HG03442 (cell line): ENCODE results near the gene SUCLG2.

ENCODE experiments used
- ATAC-seq: cut with Tn5 transposase; IDR thresholded peaks from one replicate; pipeline ENCODE4 v1.9.1; 2021; ENCODE audit warnings: mild to moderate bottlenecking, moderate library complexity; ENCODE audit not compliant: unreplicated experiment

SUCLG2 gene

DNA sequence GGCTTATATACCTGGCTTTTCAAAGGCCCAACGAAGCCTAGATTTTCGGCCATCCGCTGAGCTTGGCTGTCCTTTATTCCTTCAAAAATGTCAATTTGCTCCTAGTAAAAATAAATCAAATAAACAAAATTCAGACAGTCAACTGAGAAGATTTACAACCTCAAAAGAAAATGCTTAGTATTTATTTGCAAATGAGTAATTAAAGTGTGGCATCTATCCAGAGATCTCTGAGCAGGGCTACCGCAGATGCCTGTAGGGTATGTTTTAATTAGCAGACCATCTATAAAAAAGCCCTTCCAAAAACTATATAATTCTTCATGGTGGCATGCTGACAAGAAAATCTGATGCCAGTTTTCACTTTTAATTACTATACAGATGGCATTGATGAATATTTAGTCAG lies 136.2 kb downstream of the SUCLG2 start:
- no peak for ATAC-seq

DNA sequence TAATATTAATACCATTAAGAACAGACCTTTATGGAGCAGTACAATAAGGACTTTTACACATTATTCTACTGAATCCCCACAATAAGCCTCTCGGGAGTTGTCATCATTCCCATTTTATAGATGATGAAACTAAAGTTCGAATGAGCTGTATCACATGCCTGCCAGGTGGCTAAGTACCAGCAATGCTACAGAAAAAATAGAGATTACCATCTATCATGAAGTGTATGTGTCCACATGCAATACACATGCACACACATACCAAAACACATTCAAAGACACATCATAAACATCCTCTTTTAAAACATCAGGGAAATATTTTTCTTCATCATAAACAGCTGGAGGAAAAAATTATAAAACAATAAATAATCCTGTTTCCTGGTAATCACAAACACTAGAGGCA lies 136.6 kb downstream of the SUCLG2 start:
- no peak for ATAC-seq

DNA sequence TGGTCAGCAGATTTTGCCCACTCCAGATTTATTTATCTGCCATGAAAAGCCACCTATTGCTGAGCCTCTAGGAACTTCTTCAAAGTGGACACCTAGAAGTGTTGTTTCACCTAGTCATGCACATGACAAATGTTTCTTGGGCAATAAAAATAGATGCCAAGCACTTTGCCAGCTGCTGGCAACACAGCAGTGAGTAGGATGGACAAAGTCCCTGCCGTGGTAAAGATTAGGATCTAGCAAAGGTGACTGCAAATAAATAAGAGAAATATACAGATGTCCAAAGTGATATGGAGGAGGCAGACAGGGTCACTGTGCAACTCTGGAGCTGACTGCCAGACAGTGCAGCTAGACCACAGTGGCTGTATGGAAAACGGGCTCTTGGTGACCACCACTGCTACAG lies 137.9 kb downstream of the SUCLG2 start:
- no peak for ATAC-seq

DNA sequence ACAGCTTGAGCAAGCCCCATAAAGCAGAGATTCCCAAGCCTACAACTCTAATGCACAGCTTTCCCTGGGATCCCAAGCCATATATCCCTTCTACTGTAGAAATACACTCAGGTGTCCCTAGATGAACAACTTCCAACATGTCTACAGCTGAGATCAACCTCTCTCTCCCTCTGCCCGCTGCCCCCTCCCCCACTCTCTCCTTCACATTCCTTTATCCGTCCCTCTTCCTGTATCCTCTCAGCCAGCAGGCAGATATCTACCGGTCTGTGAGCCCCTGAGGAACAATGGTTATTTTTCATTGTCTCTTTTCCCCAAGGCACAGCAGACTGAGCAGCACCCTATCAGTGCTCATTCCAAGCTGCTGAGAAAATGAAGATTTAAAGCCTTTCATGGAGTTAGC lies 138.6 kb downstream of the SUCLG2 start:
- no peak for ATAC-seq

DNA sequence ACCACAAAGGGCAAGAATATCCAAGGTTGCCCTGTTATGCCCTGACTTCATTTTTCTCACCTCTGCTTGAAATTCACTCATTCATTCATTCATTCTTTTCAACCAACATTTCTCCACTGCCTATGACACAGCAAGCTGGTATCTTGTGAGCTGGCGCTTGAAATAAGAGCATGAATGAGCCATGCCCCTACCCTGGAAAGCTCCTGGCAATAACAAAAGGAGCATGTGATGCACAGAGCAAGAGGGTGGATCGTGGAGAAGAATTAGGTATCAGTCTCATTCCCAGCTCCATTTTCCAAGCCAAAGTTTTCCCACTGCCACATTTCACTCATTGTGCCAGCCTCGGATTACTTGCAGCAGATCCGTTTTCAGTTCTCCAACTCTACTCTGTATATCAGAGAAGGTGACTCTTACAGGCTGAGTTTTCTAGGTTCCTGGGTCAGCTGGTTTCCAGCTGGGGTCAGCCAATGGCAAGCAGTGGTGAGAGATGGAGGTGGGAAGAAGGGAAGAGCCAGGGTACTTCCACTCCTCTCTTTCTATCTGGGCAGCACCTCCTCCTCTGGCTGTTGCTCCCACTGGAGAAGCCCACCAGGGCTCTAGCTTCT lies 144.8 kb downstream of the SUCLG2 start:
- no peak for ATAC-seq

DNA sequence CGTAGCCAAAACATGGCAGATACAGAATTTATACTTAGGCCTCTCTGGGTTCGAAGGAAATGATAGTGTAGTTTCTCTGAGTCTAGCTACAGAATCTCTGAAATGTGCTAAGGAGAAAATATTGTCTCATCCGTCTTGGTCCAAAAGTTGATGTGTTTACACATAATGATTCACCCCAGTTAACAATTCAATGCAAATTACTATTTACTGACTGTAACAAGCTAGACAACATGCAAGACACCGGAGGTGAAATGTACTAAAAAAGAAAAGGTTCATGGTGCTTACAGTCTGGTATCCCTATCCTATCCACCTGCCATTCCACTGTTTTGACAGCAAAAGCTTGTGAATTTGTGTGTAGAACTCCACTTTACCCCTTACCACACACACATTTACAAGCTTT lies 146.8 kb downstream of the SUCLG2 start:
- no peak for ATAC-seq

DNA sequence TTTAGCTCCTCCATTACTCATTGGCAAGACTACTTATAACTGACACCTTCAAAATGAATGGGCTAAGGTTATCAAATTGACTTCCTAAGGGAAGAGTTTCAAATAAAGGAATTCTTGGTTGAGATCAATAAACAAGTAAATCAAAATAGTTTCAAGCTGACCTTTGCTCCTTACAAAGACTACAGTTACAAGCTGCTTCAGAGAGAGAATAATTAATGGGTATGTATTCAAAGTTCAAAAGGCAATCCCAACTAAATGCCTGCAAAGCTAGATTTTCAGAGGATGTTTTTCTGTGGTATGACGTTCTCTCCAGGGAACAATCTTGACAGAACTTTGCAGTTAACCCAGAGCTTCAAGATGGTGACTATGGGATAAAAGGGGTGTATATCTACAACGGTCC lies 153.7 kb downstream of the SUCLG2 start:
- no peak for ATAC-seq

DNA sequence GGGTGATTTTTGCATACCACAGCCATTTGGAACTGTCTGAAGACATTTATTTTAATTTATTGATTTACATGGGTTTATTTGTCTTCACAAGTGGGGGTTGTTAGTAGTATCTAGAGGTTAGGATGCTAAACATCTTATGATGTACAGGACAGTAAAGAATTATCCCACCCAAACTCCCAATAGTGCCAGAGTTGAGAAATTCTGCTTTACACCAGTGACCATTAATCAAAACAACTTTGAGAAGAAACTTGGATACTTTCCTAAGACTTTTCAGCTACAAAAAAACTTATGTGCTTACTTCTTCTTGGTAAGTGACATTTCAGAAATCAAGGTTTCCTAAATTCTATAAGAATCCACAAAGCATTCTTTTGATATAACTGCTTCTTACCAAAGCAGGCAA lies 156.7 kb downstream of the SUCLG2 start:
- ATAC-seq, result no peak

DNA sequence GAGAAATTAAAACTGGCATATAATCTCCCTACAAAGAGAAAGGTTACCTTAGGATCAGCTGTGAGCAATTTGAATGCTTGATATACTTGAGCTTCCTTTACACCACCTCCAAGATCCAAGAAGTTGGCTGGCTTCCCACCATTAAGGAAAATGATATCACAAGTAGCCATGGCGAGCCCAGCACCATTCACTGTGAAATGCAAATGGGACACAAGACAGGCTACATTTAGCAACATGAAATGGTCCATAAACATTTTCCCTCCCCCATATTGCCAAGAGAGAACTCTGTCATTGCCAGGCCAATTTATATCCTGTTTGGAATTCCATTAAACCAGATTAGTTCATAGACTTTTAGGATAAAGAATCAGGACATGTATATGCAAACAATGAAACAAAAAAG lies 158.7 kb downstream of the SUCLG2 start:
- no peak for ATAC-seq

DNA sequence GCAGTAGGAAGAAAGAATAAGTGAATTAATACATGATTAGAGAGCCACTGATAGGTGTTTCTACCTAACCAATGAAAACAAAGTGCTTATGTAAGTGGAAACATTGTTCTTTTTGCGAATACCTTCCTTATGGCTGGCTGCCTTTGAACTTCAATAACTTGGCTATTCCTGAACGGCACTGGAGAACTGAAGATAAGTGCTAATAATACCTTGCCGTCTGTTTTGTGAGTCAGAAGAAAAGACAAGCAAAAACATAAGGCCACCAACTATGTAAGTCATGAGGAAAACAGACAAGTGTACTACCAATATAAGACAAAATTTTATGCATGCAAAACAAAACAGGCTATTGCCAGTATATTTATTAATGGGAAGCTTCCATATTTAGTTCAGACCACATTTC lies 160.6 kb downstream of the SUCLG2 start:
- ATAC-seq, result no peak

DNA sequence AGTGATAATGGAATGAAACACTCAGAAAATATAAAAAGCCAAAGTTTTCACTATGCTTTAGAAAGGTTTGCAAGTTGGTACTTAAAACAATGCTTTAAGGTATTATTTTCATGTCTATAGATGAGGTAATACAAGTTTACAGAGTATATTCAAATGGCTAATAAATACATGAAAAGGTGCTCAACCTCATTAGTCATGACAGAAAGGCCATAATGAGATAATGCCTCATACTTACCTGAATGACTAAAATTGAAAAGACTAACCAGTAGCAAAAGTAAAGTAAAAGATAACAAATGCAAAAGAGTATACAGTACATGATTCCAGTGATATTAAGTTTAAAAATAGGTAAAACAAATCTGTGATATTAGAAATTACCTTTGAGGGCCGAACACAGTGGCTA lies 163.8 kb downstream of the SUCLG2 start:
- ATAC-seq, result no peak

DNA sequence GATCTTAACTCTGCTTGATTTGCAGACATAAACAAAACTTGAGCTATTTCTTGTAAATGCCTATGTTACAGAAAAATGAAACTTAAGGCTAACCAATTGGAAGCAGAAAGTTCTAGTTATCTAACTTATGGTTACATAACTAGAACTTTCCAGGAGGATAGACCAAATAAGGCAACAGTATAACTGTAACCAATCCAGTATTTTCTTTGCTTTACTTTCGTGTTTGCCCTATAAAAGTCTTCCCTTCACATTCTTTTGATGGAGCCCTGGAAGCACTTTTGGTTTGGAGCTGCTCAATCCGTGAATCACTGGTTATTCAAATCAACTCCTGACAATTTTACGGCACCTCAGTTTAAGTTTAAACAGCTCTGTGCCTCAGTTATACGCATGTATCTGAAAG lies 164.6 kb downstream of the SUCLG2 start:
- ATAC-seq, result no peak

DNA sequence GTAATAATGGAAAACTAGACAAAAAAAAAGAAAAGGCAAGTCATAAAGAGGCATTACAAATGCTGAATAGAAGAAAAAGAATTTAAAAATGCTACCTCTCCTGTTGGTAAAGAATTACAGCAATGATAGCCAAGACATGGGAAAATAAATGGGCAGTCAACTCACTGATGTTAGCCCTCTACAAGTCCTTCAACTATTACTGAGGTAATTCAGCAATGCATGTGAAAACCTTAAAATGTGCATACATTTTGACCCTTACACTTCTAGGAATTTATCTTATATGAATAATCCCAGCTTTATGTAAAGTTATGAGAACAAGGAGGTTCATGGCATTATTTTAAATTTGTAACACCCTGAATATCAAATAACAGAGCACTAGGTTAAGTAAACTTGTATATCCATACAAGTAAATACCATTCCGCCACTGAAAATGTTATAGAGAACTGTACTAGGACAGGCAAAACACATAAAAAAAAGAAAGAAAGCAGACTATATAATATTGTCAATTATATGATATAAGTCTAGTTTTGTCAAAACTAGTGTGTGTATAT lies 166.8 kb downstream of the SUCLG2 start:
- ATAC-seq, result no peak

DNA sequence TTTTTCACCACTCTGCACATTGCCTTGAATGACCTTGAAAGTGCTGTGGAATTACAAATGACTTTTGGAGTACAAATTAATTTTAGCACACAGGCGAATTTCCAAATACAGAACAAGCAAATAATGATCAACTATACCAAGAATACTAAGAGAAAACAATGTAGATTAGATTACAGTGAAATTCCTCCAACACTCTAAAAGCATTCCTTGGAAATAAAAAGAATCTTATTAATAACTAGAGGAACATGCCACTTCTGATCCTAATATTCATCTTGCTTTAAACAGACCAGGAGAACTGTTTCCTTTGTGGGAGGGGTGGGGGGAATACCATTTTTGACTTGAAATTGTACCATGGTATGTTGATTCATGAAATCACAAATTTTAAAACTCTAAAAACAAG lies 167.5 kb downstream of the SUCLG2 start:
- no peak for ATAC-seq

DNA sequence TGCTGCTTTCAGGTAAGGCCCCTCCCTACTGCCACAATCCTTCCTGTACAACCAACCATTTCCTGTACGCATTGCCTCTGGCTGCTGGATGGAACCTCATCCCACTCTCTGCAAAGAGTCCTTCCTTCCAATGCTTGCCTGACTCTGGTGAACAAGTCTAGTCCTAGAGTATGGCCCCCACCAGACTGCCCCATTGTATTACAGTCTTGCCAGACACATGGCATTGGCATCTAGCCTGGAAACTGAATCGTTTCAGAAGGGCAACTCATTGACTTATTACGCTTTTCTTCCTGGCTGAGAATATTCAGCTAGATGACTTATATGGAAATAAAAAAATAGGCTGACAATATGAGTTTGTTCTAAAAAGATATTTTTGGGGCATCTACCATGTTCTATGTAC lies 170.3 kb downstream of the SUCLG2 start:
- no peak for ATAC-seq

DNA sequence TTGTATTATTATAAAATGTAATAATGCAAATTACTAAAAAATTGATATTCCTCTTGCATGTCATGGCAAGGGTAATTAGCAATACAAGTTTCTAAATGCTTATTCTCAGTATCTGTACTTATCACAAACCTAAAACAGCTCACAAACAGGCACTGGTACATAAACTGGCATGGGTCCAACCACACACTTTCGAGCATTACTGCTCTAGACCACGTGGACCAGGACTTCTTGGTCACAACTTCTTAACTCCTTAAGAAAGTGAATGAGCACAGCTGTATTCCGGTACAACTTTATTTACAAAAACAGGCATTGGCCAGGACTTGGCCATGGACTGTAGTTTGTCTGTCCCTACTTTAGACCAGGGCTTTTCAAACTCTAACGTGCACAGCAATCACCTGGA lies 173.3 kb downstream of the SUCLG2 start:
- no peak for ATAC-seq

DNA sequence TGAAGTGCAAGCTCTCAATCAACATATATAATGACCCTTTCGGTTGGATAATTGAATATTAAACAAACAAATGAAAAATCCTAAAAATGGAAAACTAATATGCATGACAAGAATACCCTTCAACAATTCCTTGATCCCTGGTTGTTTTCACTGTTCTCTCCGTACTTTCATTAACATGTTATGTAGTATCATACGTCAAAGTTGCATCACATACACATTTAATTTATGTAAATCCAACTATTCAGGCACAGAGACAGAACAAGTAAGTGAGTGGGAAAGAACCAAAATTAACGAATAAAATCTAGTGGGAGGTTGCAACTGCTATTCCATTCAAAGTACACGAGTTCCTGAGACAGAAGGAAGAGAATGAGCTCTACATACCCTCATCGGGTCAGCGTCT lies 176.0 kb downstream of the SUCLG2 start:
- ATAC-seq, result no peak

DNA sequence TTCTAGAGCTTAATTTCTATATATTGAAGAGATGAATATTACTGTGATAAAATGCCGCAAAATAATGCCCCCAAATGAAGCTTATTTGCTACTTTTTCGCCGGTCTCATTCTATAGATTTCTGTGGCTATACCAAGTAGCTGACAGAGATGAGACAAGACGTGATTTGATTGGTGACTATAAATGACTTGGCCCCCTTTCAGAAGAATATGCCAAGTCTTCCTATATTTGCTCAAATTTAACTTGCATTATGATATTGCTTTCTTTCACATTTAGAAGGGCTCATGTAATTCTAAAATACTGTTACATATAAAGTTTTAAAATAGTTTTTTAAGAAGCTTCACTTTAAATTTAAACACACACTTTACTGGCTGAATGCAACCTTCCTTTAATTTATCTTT lies 180.1 kb downstream of the SUCLG2 start:
- ATAC-seq, result no peak

DNA sequence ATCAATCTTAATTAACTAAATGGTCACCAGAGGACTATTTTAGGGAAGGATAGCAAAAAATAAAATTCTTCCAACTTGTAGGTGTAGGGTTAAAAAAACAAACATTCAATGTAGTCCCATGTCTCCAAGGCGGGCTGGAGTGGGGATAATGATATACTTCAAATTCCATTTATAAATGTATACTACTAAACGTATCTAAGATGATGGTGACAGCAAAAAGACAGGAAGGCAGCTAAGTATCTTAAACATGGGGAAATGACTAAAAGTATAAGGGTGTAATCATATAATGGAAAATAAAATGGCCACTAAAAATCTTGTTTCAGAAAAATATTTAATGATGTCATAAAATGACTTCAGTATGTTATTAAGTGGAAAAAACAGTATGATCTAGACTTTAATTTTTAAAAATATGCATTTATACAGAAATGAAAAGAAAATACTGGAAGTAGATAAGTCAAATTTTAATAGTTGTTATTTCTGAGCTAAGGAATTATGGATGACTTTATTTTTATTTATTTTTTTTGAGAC lies 181.7 kb downstream of the SUCLG2 start:
- ATAC-seq, result no peak

DNA sequence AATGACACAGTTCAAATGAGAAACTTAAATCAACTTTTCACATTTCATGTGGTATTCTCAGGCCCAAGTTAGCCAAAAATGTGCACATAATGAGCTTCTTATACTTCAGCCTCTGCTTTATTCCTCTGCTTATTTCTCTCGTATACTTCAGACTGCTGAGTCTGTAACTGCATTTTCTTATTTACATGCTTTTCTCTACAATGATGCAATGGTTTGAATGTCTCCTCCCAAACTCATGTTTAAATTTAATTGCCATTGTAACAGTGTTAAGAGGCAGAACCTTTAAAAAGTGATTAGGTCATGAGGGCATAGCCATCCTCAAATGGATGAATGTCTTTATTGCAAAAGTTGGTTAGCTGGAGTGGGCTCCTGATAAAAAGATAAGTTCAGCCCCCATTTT lies 184.2 kb downstream of the SUCLG2 start:
- ATAC-seq, result no peak

DNA sequence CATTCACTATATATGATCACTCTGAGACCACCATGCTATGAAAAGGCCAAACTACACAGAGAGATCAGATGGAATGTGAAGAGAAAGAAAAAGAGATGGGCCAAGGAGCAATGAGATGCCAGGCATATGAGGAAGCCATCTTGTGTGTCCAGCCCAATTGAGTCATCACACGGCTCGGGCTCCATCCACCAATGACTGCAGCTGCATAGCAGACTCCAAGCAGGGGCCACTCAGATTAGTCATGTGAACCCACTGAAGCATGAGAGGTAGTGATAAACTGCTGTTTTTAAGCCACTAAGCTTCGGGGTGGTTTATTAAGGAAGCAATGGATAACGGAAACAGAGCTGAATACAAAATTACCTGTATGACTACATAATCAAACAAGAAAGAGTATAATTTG lies 185.9 kb downstream of the SUCLG2 start:
- no peak for ATAC-seq

DNA sequence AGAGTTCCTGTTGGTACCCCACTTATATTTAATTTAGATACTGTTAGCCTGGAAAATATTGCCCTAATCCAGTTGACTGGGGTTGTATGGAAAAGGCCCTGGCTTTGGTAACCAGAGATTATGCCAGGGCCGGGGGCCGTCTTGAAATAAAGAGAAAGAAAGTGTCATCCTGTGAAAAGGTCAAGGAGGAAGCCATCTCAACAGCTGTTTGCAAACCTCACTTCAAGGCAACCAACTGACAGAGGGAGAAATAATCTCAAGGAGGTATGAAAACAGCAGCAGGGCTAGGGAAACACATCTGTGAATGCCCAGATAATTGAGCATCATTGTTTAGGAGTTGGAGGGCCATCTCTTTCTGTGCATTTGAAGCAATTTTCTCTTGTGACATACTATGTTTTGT lies 190.8 kb downstream of the SUCLG2 start:
- ATAC-seq, result no peak

DNA sequence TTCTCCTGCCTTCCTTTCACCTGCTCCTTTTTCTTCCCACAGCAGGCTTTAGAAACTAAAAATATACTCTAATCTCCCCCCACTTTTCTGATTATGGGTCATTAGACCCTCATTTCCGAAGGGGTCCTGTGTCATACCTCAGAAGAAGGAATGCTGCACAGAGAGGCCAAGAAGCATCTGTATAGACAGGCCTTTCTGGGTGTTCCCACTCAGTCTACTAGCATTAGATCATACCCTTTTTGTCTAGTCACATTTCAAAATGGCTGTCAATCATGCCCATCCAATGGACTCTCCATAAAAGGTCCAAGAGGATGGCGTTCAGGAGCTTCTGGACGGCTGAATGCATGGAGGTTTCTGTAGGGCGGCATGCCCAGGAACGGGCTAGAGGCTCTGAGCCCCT lies 192.2 kb downstream of the SUCLG2 start:
- no peak for ATAC-seq
